ENCODE results near the gene TEX26.

GRCh38 chr13:30895773-30896172 lies 36.7 kb upstream of the TEX26 start:
- no peak for TF ChIP-seq CTCF (IDR thresholded peaks at IDR 0.05)
- no peak for TF ChIP-seq POLR2A (IDR thresholded peaks at IDR 0.05)
